Liver (tissue), 3 donors: ENCODE data around the gene TMTC2.

Experiments
- CTCF ChIP-seq: fragments of 150-350 bp; IDR thresholded peaks from 2 replicates; pipeline ENCODE4 v1.5.1; 2017; ENCODE audit warnings: improper control_type of control experiment, low read depth, low read length; ENCODE audit not compliant: missing input control
- FOXA1 ChIP-seq: IDR thresholded peaks from 2 replicates; pipeline ENCODE4 v1.6.1; 2016; ENCODE audit warnings: antibody characterized with exemption
- FOXA2 ChIP-seq: IDR thresholded peaks from 2 replicates; pipeline ENCODE4 v1.6.1; 2016; ENCODE audit warnings: antibody characterized with exemption
- GABPA ChIP-seq, 2 donors: IDR thresholded peaks in 1 of 2; conservative IDR thresholded peaks in 1 of 2; 2 replicates each; pipeline ENCODE4 v1.6.1; 2016; ENCODE audit warnings: antibody characterized with exemption in 2 of 2, mild to moderate bottlenecking in 1 of 2, moderate library complexity in 1 of 2
- RAD21 ChIP-seq, 2 donors: IDR thresholded peaks; 2 replicates each; pipeline ENCODE4 v1.6.1; 2016; ENCODE audit warnings: antibody characterized with exemption in 2 of 2, mild to moderate bottlenecking in 2 of 2
- SP1 ChIP-seq: IDR thresholded peaks from 2 replicates; pipeline ENCODE4 v1.6.1; 2018; ENCODE audit warnings: antibody characterized with exemption, mild to moderate bottlenecking
- YY1 ChIP-seq: IDR thresholded peaks from 2 replicates; pipeline ENCODE4 v1.6.1; 2016; ENCODE audit warnings: antibody characterized with exemption, mild to moderate bottlenecking
- donor health status: healthy.
- donor health status: healthy.

- TF ChIP-seq GABPA (IDR thresholded peaks at IDR 0.05 in 1 of 2, conservative IDR thresholded peaks at IDR 0.05 in 1 of 2): no peak
- TF ChIP-seq SP1: no peak
- no peak for TF ChIP-seq CTCF
- TF ChIP-seq RAD21 (IDR thresholded peaks at IDR 0.05): no peak
- no peak for TF ChIP-seq FOXA1
- TF ChIP-seq YY1: no peak
- TF ChIP-seq FOXA2: no peak
These were observed 4.4 kb upstream of the TMTC2 start for GRCh38 chr12:82682326-82682725.
